ENCODE data around the gene PPP1R36. TPM values are rescaled to one million over a fixed set of nuclear protein-coding genes. Genes with fewer than 3 reads are reported as not detected.

Gene PPP1R36
- total and polyA plus RNA-seq, 2 donors (not counting 3 experiments of a cell fraction or from before 2014, with no cell fraction given): 0.28 to 0.60 TPM

GRCh38 chr14:64502456-64502855 lies 47.3 kb upstream of the PPP1R36 start:
- BruUV-seq (replicated peaks): no TSS peak
- CTCF ChIA-PET: interaction anchor here (1.9 kb wide), 1 partner anchor 9 kb away, joined by 8 read pairs; no protein-coding TSS in a partner anchor

More at GRCh38 chr14:64502456-64502855, 47.3 kb upstream of the PPP1R36 start:
- FAIRE-seq (no peak), DNase-seq (ENCODE audit: low read depth, low spot score) (no peak)
- TF ChIP-seq POLR2AphosphoS5 (IDR thresholded peaks at IDR 0.05; ENCODE audit: insufficient read depth, low read depth, low read length) (no peak), MYC (IDR thresholded peaks at IDR 0.05; ENCODE audit: low read depth, low read length) (no peak), FOS (IDR thresholded peaks at IDR 0.05; ENCODE audit: borderline replicate concordance, insufficient read depth, low read length) (no peak), GATA2 (IDR thresholded peaks at IDR 0.05; ENCODE audit: insufficient read depth, insufficient read length, low read depth, low read length) (no peak), EZH2 (IDR thresholded peaks at IDR 0.05; ENCODE audit: borderline replicate concordance, low read depth, low read length, severe bottlenecking) (no peak), POLR2A (IDR thresholded peaks at IDR 0.05; ENCODE audit: low read depth, low read length) (no peak), JUN (IDR thresholded peaks at IDR 0.05; ENCODE audit: borderline replicate concordance, insufficient read depth, insufficient read length, low read depth) (no peak)
- TF ChIP-seq, protein P1, sequence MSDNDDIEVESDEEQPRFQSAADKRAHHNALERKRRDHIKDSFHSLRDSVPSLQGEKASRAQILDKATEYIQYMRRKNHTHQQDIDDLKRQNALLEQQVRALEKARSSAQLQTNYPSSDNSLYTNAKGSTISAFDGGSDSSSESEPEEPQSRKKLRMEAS (IDR thresholded peaks at IDR 0.05; ENCODE audit: insufficient read depth, insufficient read length): no peak
- TF ChIP-seq, protein P2, sequence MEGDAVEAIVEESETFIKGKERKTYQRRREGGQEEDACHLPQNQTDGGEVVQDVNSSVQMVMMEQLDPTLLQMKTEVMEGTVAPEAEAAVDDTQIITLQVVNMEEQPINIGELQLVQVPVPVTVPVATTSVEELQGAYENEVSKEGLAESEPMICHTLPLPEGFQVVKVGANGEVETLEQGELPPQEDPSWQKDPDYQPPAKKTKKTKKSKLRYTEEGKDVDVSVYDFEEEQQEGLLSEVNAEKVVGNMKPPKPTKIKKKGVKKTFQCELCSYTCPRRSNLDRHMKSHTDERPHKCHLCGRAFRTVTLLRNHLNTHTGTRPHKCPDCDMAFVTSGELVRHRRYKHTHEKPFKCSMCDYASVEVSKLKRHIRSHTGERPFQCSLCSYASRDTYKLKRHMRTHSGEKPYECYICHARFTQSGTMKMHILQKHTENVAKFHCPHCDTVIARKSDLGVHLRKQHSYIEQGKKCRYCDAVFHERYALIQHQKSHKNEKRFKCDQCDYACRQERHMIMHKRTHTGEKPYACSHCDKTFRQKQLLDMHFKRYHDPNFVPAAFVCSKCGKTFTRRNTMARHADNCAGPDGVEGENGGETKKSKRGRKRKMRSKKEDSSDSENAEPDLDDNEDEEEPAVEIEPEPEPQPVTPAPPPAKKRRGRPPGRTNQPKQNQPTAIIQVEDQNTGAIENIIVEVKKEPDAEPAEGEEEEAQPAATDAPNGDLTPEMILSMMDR (IDR thresholded peaks at IDR 0.05; ENCODE audit: extremely low read depth in 1 of 2, insufficient read depth in 1 of 2, low read depth in 1 of 2, low read length in 2 of 2): no peak
- Histone ChIP-seq H3K4me3 (replicated peaks in 1 of 3; ENCODE audit: insufficient read depth in 1 of 3, low read depth in 1 of 3, low read length in 3 of 3) (peak overlapping the region; percentile 23 to 79 (median 71)), H4K20me1 (replicated peaks; ENCODE audit: control insufficient read depth, extremely low read depth, insufficient read depth, low read length) (peaks cover 4% of the 10 kb centered on the region), H3K27me3 (ENCODE audit: control insufficient read depth in 2 of 2, insufficient read depth in 2 of 2, low read length in 2 of 2) (no peaks in the 10 kb centered on the region), H2AFZ (ENCODE audit: low read depth, low read length) (peak overlapping the region; percentile 81), H3K9me3 (replicated peaks; ENCODE audit: control insufficient read depth, insufficient read depth, low read length) (no peaks in the 10 kb centered on the region), H3K36me3 (ENCODE audit: control insufficient read depth in 2 of 2, extremely low read depth in 1 of 2, insufficient read depth in 2 of 2, low read length in 2 of 2) (no peaks in the 10 kb centered on the region), H3K9ac (replicated peaks; ENCODE audit: extremely low read depth, insufficient read depth, low read length) (peak overlapping the region; percentile 91), H3K27ac (ENCODE audit: insufficient read depth, low read depth, low read length) (peak overlapping the region; percentile 95), H3K4me2 (ENCODE audit: insufficient read depth, low read length) (peak overlapping the region; percentile 92), H3K9me1 (replicated peaks; ENCODE audit: control insufficient read depth, extremely low read depth, insufficient read depth, low read length) (no peaks in the 10 kb centered on the region), H3K79me2 (ENCODE audit: control insufficient read depth, insufficient read depth, low read length) (peaks cover 33% of the 10 kb centered on the region), H3K4me1 (ENCODE audit: control insufficient read depth, extremely low read depth, insufficient read depth, low read length) (peaks cover 37% of the 10 kb centered on the region)
- POLR2A ChIA-PET: interaction anchor here (1.0 kb wide), 1 partner anchor 115 kb away, joined by 3 read pairs; no protein-coding TSS in a partner anchor
- intact Hi-C loops (cut with micrococcal nuclease): loop anchor here (10.0 kb wide), 1 partner anchor 858 kb away; the partner anchor contains the start of gene WDR89
- dilution Hi-C loops (cut with MboI; ENCODE audit: extremely low pct_ligation_motif_present, low sequenced_read_pairs): no loop called here
